ENCODE data around the gene PRSS12. TPM values are rescaled to one million over a fixed set of nuclear protein-coding genes. Genes with fewer than 3 reads are reported as not detected.

PRSS12 gene
- total RNA-seq, 4 donors from 2014 or later, result 2.2 to 9.2 (median 4.3) TPM

DNA sequence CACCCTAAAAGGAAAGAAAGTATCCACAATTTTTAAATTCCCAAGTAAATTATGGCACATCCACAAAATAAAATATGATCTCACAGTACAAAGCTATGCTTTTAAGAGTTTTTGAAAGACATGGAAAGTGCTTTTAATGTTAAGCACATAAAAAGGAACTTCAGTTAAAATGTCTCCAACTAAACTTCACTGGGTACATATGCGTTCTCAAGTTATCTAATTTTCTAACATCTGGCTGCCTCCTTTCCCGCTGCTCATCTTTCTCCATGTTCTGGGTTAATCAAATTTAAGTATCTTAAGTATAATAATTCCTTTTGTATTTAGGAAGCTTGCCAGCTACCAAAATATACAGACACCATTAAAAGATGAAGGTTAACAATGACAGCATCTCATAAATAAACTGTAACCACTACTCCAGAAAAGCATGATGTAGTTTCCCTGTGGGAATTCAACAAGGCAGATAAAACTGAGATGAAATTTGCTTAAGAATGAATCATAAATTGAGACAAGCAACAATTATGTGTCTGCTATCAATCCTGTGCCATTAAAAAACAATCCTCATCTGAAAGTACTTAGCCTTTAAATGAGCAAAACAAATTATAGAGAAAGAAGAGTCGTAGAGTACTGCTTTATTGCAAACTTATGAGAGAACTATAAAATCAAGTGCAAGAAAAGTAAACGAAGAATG is 25.1 kb downstream of the PRSS12 start:
- 53 to 80% methylated on average over 4 of the region's 4 CpGs for WGBS, 2 donors
- no peaks in the 10 kb centered on the region for H3K9me3 ChIP-seq
- no peaks in the 10 kb centered on the region for H3K4me1 ChIP-seq
- no peak for DNase-seq
- TF ChIP-seq POLR2A (IDR thresholded peaks at IDR 0.05), result no peak
- TF ChIP-seq, protein P1, sequence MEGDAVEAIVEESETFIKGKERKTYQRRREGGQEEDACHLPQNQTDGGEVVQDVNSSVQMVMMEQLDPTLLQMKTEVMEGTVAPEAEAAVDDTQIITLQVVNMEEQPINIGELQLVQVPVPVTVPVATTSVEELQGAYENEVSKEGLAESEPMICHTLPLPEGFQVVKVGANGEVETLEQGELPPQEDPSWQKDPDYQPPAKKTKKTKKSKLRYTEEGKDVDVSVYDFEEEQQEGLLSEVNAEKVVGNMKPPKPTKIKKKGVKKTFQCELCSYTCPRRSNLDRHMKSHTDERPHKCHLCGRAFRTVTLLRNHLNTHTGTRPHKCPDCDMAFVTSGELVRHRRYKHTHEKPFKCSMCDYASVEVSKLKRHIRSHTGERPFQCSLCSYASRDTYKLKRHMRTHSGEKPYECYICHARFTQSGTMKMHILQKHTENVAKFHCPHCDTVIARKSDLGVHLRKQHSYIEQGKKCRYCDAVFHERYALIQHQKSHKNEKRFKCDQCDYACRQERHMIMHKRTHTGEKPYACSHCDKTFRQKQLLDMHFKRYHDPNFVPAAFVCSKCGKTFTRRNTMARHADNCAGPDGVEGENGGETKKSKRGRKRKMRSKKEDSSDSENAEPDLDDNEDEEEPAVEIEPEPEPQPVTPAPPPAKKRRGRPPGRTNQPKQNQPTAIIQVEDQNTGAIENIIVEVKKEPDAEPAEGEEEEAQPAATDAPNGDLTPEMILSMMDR (IDR thresholded peaks at IDR 0.05), result no peak
- no peaks in the 10 kb centered on the region for H3K36me3 ChIP-seq
- H3K27me3 ChIP-seq, result no peaks in the 10 kb centered on the region
- intact Hi-C loops (cut with DNase I), result no loop called here
- no peak overlapping the region for H3K4me3 ChIP-seq
- H3K27ac ChIP-seq, result no peak overlapping the region

DNA sequence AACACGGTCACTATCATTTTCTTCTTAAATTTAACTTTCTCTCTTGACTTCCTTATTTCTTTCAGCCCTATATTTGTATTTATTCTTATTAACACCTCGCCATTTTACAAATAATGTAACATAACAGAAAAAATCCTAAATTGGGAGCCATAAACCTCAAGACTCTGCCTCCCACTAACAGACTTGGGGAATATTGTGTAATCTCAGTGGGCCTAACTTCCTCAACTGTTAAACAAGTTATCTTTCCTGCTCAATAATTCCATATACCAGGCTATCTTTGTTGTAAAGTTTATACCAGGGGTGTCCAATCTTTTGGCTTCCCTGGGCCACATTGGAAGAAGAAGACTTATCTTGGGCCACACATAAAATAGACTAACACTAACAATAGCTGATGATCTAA is 26.2 kb downstream of the PRSS12 start:
- 69 to 91% methylated on average over 2 of the region's 2 CpGs for WGBS, 2 donors
- intact Hi-C loops (cut with DNase I), result no loop called here
- Histone ChIP-seq H3K4me1 (no peaks in the 10 kb centered on the region), H3K27me3 (no peaks in the 10 kb centered on the region), H3K4me3 (no peak overlapping the region), H3K36me3 (no peaks in the 10 kb centered on the region), H3K27ac (no peak overlapping the region), H3K9me3 (no peaks in the 10 kb centered on the region)
- TF ChIP-seq, protein P1 (IDR thresholded peaks at IDR 0.05), result no peak
- TF ChIP-seq POLR2A (IDR thresholded peaks at IDR 0.05), result no peak
- DNase-seq, result no peak

DNA sequence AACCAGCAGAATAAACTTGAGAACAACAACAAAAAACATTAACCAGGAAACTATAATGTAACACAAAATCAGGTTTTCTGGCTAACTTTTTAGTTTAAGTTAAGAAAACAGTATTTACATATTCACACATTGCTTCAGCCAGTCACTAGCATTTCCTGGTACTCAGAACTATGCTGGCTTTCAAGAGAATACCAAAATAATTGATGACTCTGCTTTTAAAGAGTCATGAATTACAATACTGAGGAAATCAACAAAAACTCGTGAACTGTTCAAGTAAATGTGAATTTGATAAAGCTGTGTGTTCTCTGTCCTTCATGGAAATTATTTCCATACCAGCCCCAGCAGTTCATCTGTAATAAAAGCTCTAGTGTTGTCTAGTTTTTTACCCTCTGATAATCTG is 27.4 kb downstream of the PRSS12 start:
- 35 to 47% methylated on average over 1 of the region's 1 CpG for WGBS, 2 donors
- Histone ChIP-seq H3K27me3 (no peaks in the 10 kb centered on the region), H3K4me3 (no peak overlapping the region), H3K4me1 (no peaks in the 10 kb centered on the region), H3K36me3 (no peaks in the 10 kb centered on the region), H3K27ac (no peak overlapping the region), H3K9me3 (no peaks in the 10 kb centered on the region)
- no peak for DNase-seq
- TF ChIP-seq, protein P1 (IDR thresholded peaks at IDR 0.05), result no peak
- TF ChIP-seq POLR2A (IDR thresholded peaks at IDR 0.05), result no peak
- intact Hi-C loops (cut with DNase I), result no loop called here

DNA sequence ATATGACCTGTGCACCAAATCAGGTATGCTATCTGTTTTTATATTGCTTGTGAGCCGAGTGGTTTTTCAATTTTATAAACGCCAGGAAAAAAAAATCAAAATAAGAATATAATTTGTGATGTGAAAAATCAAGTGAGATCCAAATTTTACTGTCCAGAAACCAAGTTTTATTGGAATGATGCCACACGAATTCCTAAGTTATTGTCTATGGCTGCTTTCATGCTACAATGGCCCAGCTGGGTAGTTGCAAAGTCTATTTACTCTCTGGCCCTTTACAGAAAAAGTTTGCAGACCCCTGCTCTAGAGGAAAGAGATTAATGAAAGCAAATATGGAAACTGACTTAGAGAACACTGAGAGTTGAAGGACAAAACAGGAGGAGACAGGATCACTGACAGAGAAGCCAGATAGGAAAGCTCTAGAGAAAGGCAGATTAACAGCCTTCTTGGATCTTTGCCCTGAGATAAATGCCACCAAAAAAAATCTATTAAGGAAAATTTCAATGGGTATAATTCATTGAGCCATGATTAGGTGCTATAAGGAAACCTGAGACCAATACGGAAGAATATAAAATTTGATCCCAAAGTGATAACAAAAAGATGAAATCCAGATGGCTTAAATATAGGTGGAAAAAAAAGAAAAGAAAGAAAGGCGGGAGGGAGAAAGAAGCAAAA is 29.8 kb downstream of the PRSS12 start:
- Histone ChIP-seq H3K27ac (no peak overlapping the region), H3K4me3 (no peak overlapping the region), H3K9me3 (no peaks in the 10 kb centered on the region), H3K27me3 (no peaks in the 10 kb centered on the region), H3K4me1 (no peaks in the 10 kb centered on the region), H3K36me3 (no peaks in the 10 kb centered on the region)
- WGBS, 2 donors, result 61 to 74% methylated on average over 5 of the region's 5 CpGs
- intact Hi-C loops (cut with DNase I), result no loop called here
- DNase-seq, result no peak
- TF ChIP-seq, protein P1 (IDR thresholded peaks at IDR 0.05), result no peak
- no peak for TF ChIP-seq POLR2A (IDR thresholded peaks at IDR 0.05)

DNA sequence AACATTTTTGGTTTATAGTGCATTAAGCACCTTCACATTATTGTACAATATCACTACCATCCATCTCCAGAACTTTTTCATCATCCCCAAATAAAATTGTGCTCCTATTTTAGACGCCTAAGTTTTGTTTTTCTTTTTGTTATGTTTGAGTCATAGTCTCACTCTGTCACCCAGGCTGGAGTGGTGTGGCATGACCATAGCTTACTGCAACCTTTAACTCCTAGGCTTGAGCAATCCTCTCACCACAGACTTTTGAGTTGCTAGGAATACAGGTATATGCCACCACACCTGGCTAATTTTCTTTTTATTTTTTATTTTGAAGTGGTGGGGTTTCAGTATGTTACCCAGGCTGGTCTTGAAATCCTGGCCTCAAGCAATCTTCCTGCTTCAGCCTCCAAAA is 33.9 kb downstream of the PRSS12 start:
- Histone ChIP-seq H3K36me3 (no peaks in the 10 kb centered on the region), H3K4me3 (no peak overlapping the region), H3K27ac (no peak overlapping the region), H3K9me3 (no peaks in the 10 kb centered on the region), H3K27me3 (no peaks in the 10 kb centered on the region), H3K4me1 (no peaks in the 10 kb centered on the region)
- TF ChIP-seq, protein P1 (IDR thresholded peaks at IDR 0.05), result no peak
- TF ChIP-seq POLR2A (IDR thresholded peaks at IDR 0.05), result no peak
- WGBS, 2 donors, result 60 to 63% methylated on average over 1 of the region's 1 CpG
- intact Hi-C loops (cut with DNase I), result no loop called here
- no peak for DNase-seq
